Epithelial cell of proximal tubule (primary cell): ENCODE results near the gene DAO. TPM values are rescaled to one million over a fixed set of nuclear protein-coding genes. Genes with fewer than 3 reads are reported as not detected.

Experiments
- DNase-seq: peaks from one replicate; pipeline ENCODE4 v3.0.0-alpha.2; 2011; ENCODE audit warnings: low read depth
- H3K4me3 ChIP-seq: 2 replicates; pipeline ENCODE4 v1.5.1; 2011; ENCODE audit warnings: low read depth, mild to moderate bottlenecking, low read length
- total RNA-seq: library from RNA; depleted of rRNA; stranded (reverse); fragments of >200 nt; gene quantifications from 2 replicates; pipeline ENCODE4 v1.2.3, GENCODE V29; 2015
- TF ChIP-seq, protein P1 (sequence below): conservative IDR thresholded peaks from 2 replicates; pipeline ENCODE4 v1.5.1; 2012; ENCODE audit warnings: low read depth, mild to moderate bottlenecking, low read length

The DAO gene
- total RNA-seq, 1 donor from 2014 or later, result not detected

DNA sequence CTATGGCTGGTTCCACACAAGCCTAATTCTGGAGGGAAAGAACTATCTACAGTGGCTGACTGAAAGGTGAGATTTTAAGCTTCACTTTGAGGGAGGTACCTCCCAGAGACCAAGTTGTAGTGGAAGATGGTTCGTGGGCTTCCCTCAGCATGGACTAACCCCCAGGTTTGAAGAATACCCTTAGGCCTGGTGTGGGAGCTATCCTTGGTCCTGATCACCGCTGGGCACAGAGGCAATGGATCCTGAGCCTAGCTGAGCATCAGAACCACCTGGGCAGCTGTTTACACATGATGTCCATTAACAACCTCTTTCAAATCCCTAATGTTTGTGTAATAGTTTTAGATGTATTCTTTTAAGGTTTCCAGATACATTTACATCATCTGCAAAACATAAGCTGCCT lies 10.3 kb downstream of the DAO start:
- DNase-seq, result no peak
- TF ChIP-seq, protein P1, sequence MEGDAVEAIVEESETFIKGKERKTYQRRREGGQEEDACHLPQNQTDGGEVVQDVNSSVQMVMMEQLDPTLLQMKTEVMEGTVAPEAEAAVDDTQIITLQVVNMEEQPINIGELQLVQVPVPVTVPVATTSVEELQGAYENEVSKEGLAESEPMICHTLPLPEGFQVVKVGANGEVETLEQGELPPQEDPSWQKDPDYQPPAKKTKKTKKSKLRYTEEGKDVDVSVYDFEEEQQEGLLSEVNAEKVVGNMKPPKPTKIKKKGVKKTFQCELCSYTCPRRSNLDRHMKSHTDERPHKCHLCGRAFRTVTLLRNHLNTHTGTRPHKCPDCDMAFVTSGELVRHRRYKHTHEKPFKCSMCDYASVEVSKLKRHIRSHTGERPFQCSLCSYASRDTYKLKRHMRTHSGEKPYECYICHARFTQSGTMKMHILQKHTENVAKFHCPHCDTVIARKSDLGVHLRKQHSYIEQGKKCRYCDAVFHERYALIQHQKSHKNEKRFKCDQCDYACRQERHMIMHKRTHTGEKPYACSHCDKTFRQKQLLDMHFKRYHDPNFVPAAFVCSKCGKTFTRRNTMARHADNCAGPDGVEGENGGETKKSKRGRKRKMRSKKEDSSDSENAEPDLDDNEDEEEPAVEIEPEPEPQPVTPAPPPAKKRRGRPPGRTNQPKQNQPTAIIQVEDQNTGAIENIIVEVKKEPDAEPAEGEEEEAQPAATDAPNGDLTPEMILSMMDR, result no peak
- H3K4me3 ChIP-seq, result no peak overlapping the region

DNA sequence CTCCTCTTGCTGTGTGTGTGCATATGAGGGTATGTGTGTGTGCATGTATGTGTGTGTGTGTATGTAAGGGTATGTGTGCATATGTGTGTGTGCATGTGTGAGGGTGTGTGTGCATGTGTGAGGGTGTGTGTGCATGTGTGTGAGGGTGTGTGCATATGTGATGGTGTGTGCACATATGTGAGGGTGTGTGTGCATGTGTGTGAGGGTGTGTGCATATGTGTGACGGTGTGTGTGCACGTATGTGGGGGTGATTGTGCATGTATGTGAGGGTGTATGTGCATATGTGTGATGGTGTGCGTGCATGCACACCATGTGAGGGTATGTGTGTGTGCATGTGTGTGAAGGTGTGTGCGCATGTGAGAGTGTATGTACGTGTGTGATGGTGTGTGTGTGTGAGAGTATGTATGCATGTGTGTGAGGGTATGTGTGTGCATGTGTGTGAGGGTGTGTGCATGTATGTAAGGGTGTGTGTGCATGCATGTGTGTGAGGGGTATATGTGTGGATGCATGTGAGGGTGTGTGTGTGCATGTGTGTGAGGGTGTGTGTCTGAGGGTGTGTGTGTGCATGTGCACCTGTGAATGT lies 15.4 kb downstream of the DAO start:
- no peak for DNase-seq
- H3K4me3 ChIP-seq, result no peak overlapping the region
- TF ChIP-seq, protein P1, result no peak

DNA sequence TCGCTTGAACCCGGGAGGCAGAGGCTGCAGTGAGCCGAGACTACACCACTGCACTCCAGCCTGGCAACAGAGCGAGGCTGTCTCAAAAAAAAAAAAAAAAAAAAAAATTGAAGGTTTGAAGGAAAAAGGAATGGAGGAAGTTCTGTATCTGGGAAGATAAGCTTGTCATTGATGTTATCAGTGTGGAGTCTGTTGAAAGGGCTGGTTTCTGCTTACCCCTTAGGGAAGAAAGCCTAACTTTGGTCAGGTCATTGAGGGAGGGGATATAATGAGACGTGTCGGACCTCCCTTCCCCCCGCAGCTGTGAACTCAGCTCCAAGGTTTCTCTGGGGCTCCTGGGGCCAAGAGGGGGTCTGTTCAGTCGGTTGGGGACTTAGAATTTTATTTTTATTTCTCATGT lies 16.4 kb downstream of the DAO start:
- DNase-seq, result no peak
- H3K4me3 ChIP-seq, result no peak overlapping the region
- TF ChIP-seq, protein P1, result no peak

DNA sequence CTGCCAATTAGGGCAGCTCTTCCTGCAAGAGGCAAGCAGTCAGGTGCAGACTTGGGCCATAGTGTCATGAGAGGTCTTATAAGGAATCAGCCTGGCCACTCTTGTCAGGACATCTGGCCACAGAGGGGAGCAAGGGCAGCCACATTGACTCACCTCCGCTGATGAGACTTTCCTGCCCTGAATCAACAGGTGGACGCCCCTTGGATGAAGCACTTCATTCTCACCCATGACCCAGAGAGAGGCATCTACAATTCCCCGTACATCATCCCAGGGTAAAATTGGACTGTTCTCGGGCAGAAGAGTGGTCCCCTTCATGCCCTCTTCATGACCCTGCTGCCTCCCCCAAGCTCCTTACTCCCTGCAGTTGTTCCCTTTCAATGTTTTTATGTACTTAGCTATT lies 16.9 kb downstream of the DAO start:
- TF ChIP-seq, protein P1, result no peak
- no peak overlapping the region for H3K4me3 ChIP-seq
- no peak for DNase-seq

DNA sequence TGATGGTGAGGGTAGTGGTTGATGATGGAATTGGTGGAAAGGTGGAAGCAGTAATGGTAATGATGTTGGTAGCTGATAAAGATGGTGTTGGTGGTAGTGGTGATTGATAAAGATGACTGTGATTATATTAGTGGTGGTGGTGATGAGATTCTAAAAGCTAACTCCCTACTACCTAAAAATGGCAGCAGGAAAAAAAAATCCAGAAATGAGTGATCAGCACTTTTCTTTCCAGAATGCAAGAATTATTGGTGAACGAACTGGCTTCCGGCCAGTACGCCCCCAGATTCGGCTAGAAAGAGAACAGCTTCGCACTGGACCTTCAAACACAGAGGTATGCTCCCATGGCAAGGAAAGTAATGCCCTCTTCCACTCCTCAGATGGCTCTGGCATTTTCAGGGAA lies 19.3 kb downstream of the DAO start:
- no peak overlapping the region for H3K4me3 ChIP-seq
- no peak for DNase-seq
- TF ChIP-seq, protein P1, result no peak

DNA sequence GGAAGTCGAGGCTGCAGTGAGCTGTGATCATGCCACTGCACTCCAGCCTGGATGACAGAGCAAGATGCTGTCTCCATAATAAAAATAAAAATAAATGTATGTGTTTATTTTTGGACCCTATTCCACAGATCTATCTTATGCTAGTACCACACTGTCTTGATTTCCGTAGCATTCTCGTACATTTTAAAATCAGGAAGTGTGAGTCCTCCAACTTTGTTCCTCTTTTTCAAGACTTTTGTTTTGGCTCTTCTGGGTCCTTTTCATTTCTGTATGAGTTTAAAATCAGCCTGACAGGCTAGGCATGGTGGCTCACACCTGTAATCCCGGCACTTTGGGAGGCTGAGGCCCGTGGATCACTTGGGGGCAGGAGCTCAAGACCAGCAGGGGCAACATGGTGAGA lies 25.8 kb downstream of the DAO start:
- no peak for DNase-seq
- TF ChIP-seq, protein P1, result no peak

DNA sequence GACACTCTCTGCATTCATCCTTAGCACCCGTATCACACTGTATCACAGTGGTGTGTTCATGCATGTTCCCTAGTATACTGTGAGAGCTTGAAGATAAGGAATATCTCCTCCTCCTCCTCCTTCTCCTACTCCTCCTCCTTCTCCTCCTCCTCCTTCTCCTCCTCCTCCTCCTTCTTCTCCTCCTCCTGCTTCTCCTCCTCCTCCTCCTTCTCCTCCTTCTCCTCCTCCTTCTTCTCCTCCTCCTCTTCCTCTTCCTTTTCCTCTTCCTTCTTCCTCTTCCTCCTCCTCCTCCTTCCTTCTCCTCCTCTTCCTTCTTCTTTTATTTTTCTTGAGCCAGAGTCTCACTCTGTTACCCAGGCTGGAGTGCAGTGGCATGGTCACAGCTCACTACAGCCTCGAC lies 27.1 kb downstream of the DAO start:
- DNase-seq, result no peak
- no peak overlapping the region for H3K4me3 ChIP-seq
- TF ChIP-seq, protein P1, result no peak

More for the DNA sequence above, 25.8 kb downstream of the DAO start:
- no peak overlapping the region for H3K4me3 ChIP-seq
